Measurements from ENCODE around the gene TENM4.

Gene TENM4

DNA sequence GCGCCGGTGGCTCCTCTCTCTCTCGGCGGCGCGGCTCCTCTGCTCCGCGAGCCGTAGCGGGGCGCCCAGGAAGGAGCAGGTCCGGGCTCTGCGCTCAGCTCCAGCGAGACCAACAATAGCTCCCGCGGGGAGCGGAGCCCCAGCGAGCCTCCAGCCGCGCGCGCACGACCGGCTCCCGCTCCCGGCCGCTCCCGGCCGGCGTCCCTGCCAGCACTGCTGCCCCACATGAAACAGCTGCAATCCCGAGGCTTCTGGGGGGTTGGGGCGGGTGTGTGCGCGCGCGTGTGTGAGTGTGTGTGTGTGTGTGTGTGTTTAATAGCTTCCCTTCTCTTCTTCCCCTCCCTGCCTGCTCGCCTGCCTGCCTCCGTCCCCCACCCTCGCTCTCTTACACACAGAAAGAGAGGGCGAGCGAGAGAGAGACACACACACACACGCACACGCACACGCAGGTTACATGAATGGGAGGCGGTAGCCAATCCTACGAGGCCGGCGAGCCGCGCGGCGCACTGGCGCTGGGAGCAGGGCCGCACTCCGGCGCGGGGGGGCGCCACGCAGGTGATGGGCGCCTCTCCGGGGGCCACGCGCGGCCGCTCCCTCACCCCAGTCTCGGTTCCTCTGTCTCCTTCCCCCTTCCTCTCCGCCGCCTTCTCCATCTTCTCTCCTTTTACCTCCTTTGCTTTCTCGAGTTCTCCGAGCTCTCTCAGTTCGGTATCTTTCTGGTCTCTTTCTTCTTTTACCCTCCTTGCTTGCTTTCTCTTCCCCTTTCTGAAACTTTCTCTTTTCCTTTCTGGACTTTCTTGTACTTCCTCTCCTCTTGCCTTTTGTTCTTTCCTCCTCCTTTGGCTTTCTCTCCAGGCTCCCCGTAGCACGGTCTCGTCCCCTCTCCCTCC, at the start of gene TENM4:
Gene TENM4, minus strand, starts transcription at position 460 of the 890 bp plus-strand sequence. CDS start 371,086 bp downstream, outside the sequence.
- no peak for TF ChIP-seq ZNF274 (IDR thresholded peaks at IDR 0.05; ENCODE audit: low read depth, low read length)
- H3K4me3 ChIP-seq (ENCODE audit: low read length): no peak within 1 kb of the TSS; the same call in 1 of the 2 replicates

DNA sequence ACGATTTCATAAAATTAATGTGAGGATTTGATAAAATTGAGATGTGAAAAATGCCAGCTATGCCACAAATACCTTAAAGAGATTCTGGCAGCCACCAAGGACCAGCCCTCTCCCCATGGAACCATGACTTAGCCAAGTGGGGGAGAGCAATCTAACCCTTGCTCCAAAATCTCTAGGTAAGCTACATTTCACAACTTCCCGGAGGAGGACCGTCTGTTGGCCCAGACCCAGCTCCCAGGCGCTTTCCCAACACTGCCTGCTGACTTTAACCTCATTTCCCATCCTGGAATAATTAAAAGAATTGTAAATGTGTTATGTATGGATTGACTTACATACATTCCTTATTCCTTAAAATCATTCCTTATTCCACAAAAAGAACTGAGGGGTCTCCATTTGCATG, 47.5 kb upstream of the TENM4 start:
- TF ChIP-seq ZNF274 (IDR thresholded peaks at IDR 0.05; ENCODE audit: low read depth, low read length): no peak
- H3K4me3 ChIP-seq (ENCODE audit: low read length): no peak overlapping the region

DNA sequence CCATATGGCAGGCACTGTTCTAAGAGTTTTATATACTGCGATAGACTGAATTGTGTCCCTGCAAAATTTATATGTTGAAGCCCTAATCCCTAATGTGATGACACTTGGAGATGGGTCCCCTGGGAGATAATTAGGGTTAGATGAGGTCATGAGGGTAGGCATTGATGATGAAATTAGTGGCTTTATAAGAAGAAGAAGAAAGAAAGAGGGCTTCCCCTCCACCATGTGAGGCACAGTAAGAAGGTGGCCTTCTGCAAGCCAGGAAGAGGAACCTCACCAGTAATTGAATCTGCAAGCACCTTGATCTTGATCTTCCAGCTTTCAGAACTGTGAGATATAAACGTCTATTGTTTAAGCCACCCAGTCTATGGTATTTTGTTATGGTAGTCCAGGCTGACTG, 46.6 kb upstream of the TENM4 start:
- no peak for TF ChIP-seq ZNF274 (IDR thresholded peaks at IDR 0.05; ENCODE audit: low read depth, low read length)
- H3K4me3 ChIP-seq (ENCODE audit: low read length): no peak overlapping the region

DNA sequence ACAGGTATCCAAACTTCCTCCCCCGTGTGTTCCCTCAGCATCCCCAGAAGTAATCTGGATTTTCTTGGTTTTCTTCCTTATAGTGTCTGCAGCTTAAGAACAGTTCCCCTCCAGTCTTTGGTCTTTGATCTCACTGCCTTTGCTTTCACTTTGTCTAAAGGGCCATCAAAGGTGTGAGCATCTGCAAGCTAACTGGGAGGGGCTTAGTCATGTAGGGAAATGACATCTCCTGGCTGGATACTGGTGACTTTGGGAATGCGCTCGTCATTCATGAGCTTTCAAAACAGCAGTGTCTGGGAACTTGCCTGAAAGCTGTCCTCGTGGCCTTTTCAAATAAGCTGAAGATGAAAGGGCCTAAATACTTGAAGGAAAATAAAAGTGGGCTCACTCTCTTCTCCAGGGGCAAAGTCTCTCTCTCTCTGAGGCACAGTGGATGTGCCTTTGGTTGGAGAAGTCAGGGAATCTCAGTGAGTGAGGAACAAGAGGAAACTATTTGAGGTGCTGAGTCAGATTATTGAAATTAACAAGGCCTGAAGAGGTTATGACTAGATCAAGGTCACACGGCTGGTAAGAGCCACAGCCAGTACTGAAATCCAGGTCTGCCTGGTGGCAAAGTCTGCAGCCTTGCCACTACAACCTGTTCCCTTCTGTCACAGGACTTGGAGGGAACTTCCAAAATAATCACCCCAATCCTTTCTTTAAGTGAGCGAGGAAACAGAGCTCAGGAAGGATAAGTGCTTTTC, 45.6 kb upstream of the TENM4 start:
- TF ChIP-seq ZNF274 (IDR thresholded peaks at IDR 0.05; ENCODE audit: low read depth, low read length): no peak
- H3K4me3 ChIP-seq (ENCODE audit: low read length): no peak overlapping the region

DNA sequence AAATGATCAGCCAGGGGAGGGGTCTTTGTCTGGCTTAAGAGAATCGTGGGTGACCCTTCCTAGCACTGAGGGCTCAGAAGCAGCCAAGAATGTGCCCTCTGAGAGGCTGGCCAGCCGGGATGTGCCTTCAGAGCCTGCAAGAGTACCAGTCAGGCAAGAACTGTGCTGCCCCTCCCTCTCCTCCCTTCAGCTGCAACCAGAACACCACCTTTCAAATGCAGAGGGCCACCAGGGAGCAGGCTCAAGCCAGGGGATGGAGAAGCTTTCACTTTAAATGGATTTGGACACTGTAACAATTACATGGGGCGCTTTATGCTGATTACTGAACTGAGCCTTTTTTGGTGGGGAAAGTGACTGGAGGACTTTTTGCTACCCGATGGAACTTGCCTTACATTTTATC, 44.9 kb upstream of the TENM4 start:
- TF ChIP-seq ZNF274 (IDR thresholded peaks at IDR 0.05; ENCODE audit: low read depth, low read length): no peak

DNA sequence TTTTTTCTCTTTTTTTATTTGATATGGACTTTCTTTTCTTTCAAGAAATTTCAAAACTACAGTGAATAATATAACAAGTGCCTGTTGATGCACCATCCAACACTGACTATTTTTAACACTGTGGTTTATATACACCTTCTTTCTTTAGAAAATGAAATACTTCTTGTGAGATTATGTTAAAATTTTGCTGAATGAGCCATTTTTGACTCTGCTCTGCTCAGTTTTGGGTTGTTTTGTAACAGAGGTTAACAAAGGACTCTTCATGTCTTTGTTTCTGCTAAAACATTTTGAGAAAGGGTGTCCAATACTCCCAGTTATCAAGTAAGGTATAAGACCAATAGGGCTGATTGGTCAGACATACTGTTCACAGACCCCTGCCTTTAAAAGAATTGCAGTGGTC, 44.0 kb upstream of the TENM4 start:
- H3K4me3 ChIP-seq (ENCODE audit: low read length): no peak overlapping the region
- TF ChIP-seq ZNF274 (IDR thresholded peaks at IDR 0.05; ENCODE audit: low read depth, low read length): no peak

More for the DNA sequence above, 44.9 kb upstream of the TENM4 start:
- no peak overlapping the region for H3K4me3 ChIP-seq (ENCODE audit: low read length)

DNA sequence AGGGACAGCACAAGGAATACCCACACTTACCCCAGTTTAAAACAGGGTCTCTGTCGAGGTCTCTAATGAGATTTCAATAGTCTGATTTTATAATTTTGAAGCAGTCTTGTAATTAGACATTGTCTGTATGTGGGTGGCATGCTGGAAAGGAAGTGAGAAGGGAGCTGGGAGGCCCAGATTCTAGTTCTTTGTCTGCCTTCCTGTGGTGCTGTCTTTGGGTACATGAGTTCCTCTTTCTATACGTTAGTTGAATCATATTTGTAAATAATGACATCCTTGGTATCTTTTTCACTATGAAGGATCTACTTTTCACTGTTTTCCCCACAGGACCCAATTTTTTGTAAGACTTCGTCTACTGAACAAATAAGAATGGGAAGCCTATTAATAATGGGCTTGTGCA, 42.0 kb upstream of the TENM4 start:
- no peak overlapping the region for H3K4me3 ChIP-seq (ENCODE audit: low read length)
- TF ChIP-seq ZNF274 (IDR thresholded peaks at IDR 0.05; ENCODE audit: low read depth, low read length): no peak

DNA sequence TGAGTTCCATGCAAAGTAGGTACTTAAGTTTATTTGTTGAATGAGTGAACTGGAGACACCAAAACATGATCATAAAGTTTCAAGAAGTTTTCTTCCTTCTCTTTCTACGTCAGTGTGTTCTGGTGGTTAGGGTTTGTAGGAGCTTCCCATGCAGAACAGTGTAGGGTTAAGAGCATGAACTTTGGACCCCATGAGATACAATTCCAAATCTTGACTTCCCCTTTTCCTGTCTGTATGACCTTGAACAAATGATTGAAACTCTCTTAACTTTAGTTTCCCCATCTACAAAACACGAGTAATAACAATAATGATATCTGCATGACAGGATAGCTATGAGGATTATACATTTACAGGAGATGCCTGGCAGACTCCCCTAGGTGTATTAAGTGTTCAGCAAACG, 41.0 kb upstream of the TENM4 start:
- no peak overlapping the region for H3K4me3 ChIP-seq (ENCODE audit: low read length)

DNA sequence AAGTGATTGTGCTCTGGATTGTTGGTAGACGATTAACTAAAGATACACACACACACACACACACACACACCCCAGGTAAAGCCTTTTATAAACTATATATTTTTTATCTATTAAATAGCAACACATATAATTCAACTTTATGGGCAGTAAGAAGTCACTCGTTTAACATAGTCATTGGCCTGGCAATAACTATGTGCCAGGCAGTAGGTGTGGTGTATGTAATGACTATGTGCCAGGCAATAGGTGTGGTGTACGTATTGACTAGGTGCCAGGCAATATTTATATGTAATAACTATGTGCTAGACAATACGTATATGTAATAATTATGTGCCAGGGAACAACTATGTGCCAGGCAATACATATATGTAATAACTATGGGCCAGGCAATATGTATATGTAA, 40.0 kb upstream of the TENM4 start:
- no peak for TF ChIP-seq ZNF274 (IDR thresholded peaks at IDR 0.05; ENCODE audit: low read depth, low read length)
- no peak overlapping the region for H3K4me3 ChIP-seq (ENCODE audit: low read length)

More for the DNA sequence above, 41.0 kb upstream of the TENM4 start:
- no peak for TF ChIP-seq ZNF274 (IDR thresholded peaks at IDR 0.05; ENCODE audit: low read depth, low read length)

DNA sequence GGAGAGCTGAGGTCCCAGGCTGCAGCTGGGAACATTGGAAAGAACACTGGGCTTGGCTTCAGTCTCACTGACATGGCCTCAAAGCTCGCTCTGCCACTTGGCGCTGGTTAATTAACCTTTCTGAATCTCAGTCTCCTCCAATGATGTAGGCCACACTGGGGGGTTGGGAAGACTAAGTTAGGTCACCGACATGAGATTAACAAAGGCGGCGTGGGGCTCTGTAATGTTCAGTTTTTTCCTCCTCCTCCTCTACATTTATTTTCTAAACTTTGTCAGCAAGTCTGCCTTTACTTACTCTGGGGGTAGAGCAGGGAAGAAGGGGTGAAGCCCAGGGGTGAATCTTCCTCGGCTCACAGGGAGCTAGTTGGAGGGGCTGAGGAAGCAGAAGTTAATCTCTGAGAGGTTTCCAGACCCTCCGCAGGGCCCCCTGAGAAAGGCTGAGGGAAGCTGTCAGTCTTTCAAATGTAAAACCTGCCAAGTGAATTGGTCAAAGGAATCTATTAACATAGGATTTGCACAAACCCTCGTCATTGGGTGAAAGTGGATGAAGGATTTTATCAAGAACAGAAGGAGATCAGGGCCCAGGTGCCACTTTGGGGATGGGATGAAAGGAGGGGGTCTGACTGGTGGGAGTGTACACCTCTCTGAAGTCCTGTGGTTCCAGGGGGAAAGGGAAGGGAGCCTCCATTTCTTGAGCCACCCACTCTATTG, 32.1 kb upstream of the TENM4 start:
- TF ChIP-seq ZNF274 (IDR thresholded peaks at IDR 0.05; ENCODE audit: low read depth, low read length): no peak
- no peak overlapping the region for H3K4me3 ChIP-seq (ENCODE audit: low read length)

DNA sequence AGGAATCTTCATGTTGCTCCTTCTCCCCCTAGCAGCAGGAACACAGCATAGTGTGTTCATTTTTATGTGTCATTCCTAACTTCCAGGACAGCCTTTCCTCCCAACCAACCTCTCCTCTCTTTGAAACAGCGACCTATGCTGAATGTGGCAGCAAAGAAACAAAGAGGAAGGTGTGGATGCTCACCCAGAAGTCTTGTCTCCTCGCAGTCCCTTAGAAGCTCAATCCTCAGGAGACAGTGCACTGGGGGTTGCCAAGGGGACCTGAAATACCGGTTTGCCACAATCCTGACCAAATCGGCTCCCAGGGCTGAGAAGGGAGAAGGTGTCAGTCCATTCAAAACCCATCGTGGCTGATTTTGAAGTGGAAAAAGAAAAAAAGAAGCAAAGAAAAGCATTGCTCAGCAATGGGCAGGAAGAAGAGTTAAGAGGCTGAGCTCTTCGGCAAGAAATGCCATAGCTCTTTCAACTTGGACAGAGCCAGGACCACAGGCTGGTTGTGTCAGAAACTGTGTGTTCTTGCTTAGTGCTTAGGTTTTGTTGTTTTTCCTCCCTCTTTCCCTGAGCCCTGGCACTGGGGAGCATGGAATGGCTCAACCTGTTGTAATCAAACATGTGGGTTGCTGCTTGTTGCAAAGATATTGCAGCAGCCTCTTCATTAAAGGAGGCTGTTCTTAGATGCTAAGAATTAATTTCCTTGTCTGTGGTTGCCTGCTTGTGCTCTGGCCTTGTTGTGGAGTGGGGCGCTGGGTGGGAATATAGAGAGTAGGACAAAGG, 30.4 kb upstream of the TENM4 start:
- TF ChIP-seq ZNF274 (IDR thresholded peaks at IDR 0.05; ENCODE audit: low read depth, low read length): no peak
- H3K4me3 ChIP-seq (ENCODE audit: low read length): no peak overlapping the region

DNA sequence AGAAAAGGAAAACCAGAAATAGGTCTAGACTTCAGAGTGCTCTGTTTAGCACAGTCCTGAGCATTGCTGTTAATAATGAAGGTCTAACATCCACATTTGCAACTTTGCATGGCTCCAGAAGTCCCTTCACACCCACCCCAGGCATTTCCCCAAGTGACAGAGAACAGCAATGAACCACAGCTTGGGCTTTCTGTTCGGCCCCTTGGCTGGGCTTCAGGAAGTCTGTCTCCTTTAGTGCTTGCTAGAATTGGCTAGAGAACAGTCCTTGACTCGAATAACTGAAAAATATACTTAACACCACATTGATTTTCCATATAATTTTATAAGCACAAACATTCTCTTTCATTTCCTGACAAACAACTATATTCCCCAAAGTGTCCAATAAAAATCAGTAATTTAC, 29.3 kb upstream of the TENM4 start:
- TF ChIP-seq ZNF274 (IDR thresholded peaks at IDR 0.05; ENCODE audit: low read depth, low read length): no peak

DNA sequence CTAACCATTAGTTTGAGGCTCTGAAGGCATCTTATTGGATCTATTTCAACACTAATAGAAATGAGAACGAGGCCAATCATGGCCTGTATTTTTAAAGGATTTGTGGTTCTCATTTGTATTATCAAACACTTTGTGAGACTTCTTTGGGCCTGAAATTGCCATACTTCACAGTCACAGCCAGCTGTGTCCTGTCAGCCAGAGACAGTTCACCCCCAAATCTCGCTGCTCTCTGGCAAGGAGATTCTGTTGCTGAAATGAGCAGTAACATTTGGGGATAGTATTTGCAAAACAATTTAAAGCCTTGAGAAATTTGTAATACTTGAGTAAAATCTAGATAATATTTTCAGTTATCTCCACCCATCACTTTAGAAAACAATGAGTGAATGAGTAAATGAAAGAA, 26.9 kb upstream of the TENM4 start:
- no peak for TF ChIP-seq ZNF274 (IDR thresholded peaks at IDR 0.05; ENCODE audit: low read depth, low read length)
- no peak overlapping the region for H3K4me3 ChIP-seq (ENCODE audit: low read length)

More for the DNA sequence above, 29.3 kb upstream of the TENM4 start:
- H3K4me3 ChIP-seq (ENCODE audit: low read length): no peak overlapping the region

DNA sequence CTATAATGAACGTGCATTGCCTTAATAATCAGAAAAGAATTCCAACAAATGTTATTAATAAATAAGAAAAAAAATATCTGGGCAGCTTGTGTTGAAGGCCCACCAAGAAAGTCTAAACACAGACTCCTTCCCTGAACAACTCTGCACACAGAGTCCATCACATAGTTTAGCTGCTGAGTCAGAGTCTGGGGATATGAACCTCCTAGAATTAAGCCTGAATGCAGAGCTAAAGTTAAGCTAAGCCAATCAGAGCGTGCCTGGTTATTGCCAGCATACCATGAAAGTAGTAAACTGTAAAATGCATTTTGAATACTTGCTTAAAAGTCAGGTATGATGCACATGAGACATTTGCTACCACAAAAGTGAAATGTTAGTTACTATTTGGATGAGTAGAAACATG, 25.6 kb upstream of the TENM4 start:
- no peak overlapping the region for H3K4me3 ChIP-seq (ENCODE audit: low read length)
- no peak for TF ChIP-seq ZNF274 (IDR thresholded peaks at IDR 0.05; ENCODE audit: low read depth, low read length)
